HG03095 (cell line): ENCODE measurements around the gene EBF3.

ENCODE experiments used
- ATAC-seq: cut with Tn5 transposase; IDR thresholded peaks from one replicate; pipeline ENCODE4 v1.9.1; 2021; ENCODE audit warnings: moderate library complexity; ENCODE audit not compliant: unreplicated experiment

EBF3 gene

GRCh38 chr10:129960481-129961156, 3.5 kb downstream of the EBF3 start:
- ATAC-seq = no peak

- no peak for ATAC-seq
Observed at GRCh38 chr10:129959544-129960480, 4.3 kb downstream of the EBF3 start.

GRCh38 chr10:129958629-129959543, 5.2 kb downstream of the EBF3 start:
- no peak for ATAC-seq

GRCh38 chr10:129958148-129958628, 5.9 kb downstream of the EBF3 start:
- ATAC-seq = no peak

- ATAC-seq = no peak
Observed at GRCh38 chr10:129956876-129957673, 7.0 kb downstream of the EBF3 start.

- no peak for ATAC-seq
Observed at GRCh38 chr10:129956286-129956670, 7.8 kb downstream of the EBF3 start.

GRCh38 chr10:129955601-129956285, 8.3 kb downstream of the EBF3 start:
- no peak for ATAC-seq

- ATAC-seq = no peak
Observed at GRCh38 chr10:129954492-129955315, 9.4 kb downstream of the EBF3 start.

GRCh38 chr10:129953119-129954051, 10.7 kb downstream of the EBF3 start:
- no peak for ATAC-seq

- ATAC-seq = no peak
Observed at GRCh38 chr10:129952378-129953118, 11.5 kb downstream of the EBF3 start.

GRCh38 chr10:129951970-129952265, 12.2 kb downstream of the EBF3 start:
- no peak for ATAC-seq

- no peak for ATAC-seq
Observed at GRCh38 chr10:129951101-129951969, 12.7 kb downstream of the EBF3 start.

- no peak for ATAC-seq
Observed at GRCh38 chr10:129950676-129951075, 13.4 kb downstream of the EBF3 start.

GRCh38 chr10:129949891-129950291, 14.2 kb downstream of the EBF3 start:
- ATAC-seq = no peak

GRCh38 chr10:129949411-129949810, 14.7 kb downstream of the EBF3 start:
- ATAC-seq = no peak

- no peak for ATAC-seq
Observed at GRCh38 chr10:129946859-129947258, 17.2 kb downstream of the EBF3 start.
